A549 (cell line): Measurements from ENCODE around the gene CDC20. TPM values are rescaled to one million over a fixed set of nuclear protein-coding genes. Genes with fewer than 3 reads are reported as not detected.

Experiments used
- ATAC-seq, 2 experiments: fragments of 200-7000 bp in 1 of 2; fragments of >200 bp in 1 of 2; cut with Nextera tagmentation in 1 of 2; cut with Tn5 transposase in 1 of 2; 3 replicates each; pipeline versions ENCODE4 v1.8.0 to v1.9.1; 2018 to 2020; ENCODE audit warnings: mild to moderate bottlenecking in 1 of 2, moderate library complexity in 1 of 2
- CTCF ChIA-PET: fragments of 300-600 bp; sonication (Branson Sonifier 250); formaldehyde crosslinking; extraction: SDS; loops from one replicate; lab custom pipeline; 2021; ENCODE audit warnings: antibody characterized with exemption, inconsistent platforms; lab: Yijun Ruan, JAX
- POLR2A ChIA-PET: fragments of 350-600 bp; formaldehyde crosslinking; extraction: SDS; loops from one replicate; lab custom pipeline; 2021; ENCODE audit warnings: antibody characterized with exemption, inconsistent platforms; lab: Yijun Ruan, JAX
- DNase-seq, 2 experiments: peaks; one replicate each; pipeline versions ENCODE4 v3.0.0 to v3.0.0-alpha.2; 2011 to 2016; ENCODE audit warnings: low read depth in 1 of 2, low spot score in 1 of 2
- FAIRE-seq: peaks from 2 replicates; lab custom pipeline; 2011; peaks lifted over from hg19 to GRCh38; lab: Jason Lieb, UNC
- H3K27ac ChIP-seq, 2 experiments: fragments of >200 bp; sonication (Bioruptor Twin); formaldehyde crosslinking; 3 replicates each; pipeline ENCODE4 v1.5.1; 2016 to 2017
- H3K4me1 ChIP-seq: fragments of >200 bp; sonication (Bioruptor Twin); formaldehyde crosslinking; 3 replicates; pipeline ENCODE4 v1.6.1; 2016
- H3K4me2 ChIP-seq: fragments of >200 bp; sonication (Bioruptor Twin); formaldehyde crosslinking; 3 replicates; pipeline ENCODE4 v1.6.1; 2016
- H3K4me3 ChIP-seq: fragments of >200 bp; sonication (Bioruptor Twin); formaldehyde crosslinking; 3 replicates; pipeline ENCODE4 v1.5.1; 2016
- H3K9me3 ChIP-seq: fragments of >200 bp; sonication (Bioruptor Twin); formaldehyde crosslinking; 3 replicates; pipeline ENCODE4 v1.6.1; 2016
- CEBPB ChIP-seq, 2 experiments: fragments of >200 bp in 1 of 2; sonication (Bioruptor Twin) in 1 of 2; formaldehyde crosslinking in 1 of 2; IDR thresholded peaks; 2 replicates each; pipeline ENCODE4 v1.6.1; 2012 to 2016
- CTCF ChIP-seq: fragments of >200 bp; sonication (Bioruptor Twin); formaldehyde crosslinking; IDR thresholded peaks from 3 replicates; pipeline ENCODE4 v1.5.1; 2016
- EP300 ChIP-seq, 2 experiments: fragments of >200 bp; sonication (Bioruptor Twin); formaldehyde crosslinking; IDR thresholded peaks; 2 replicates in 1 of 2; 3 replicates in 1 of 2; pipeline ENCODE4 v1.6.1; 2016 to 2017
- FOSL2 ChIP-seq, 2 experiments: fragments of 450-650 bp in 1 of 2; fragments of >200 bp in 1 of 2; sonication (Bioruptor Twin) in 1 of 2; formaldehyde crosslinking; IDR thresholded peaks; 2 replicates each; pipeline versions ENCODE4 v1.5.0 to v1.6.1; 2016 to 2020; ENCODE audit warnings: mild to moderate bottlenecking in 1 of 2, moderate library complexity in 1 of 2
- FOXS1 ChIP-seq: fragments of 250-450 bp; sonication (Bioruptor Pico); IDR thresholded peaks from 2 replicates; pipeline ENCODE4 v1.5.0; 2020; ENCODE audit warnings: mild to moderate bottlenecking, moderate library complexity
- HMGXB4 ChIP-seq: fragments of 250-450 bp; sonication (Bioruptor Pico); IDR thresholded peaks from 2 replicates; pipeline ENCODE4 v1.5.0; 2021; ENCODE audit warnings: mild to moderate bottlenecking, moderate library complexity, borderline replicate concordance
- HOXB13 ChIP-seq: fragments of 250-450 bp; sonication (Bioruptor Pico); IDR thresholded peaks from 2 replicates; pipeline ENCODE4 v1.5.0; 2020; ENCODE audit warnings: low read depth, mild to moderate bottlenecking, moderate library complexity
- HOXB5 ChIP-seq: fragments of 250-450 bp; sonication (Bioruptor Pico); IDR thresholded peaks from 2 replicates; pipeline ENCODE4 v1.5.0; 2020; ENCODE audit warnings: mild to moderate bottlenecking, moderate library complexity
- JUN ChIP-seq, 2 experiments: fragments of >200 bp; sonication (Bioruptor Twin); formaldehyde crosslinking; IDR thresholded peaks; 2 replicates in 1 of 2; 3 replicates in 1 of 2; pipeline ENCODE4 v1.6.1; 2016 to 2017
- JUNB ChIP-seq: fragments of >200 bp; sonication (Bioruptor Twin); formaldehyde crosslinking; IDR thresholded peaks from 2 replicates; pipeline ENCODE4 v1.6.1; 2016
- MAFK ChIP-seq: fragments of 450-650 bp; IDR thresholded peaks from 2 replicates; pipeline ENCODE4 v1.6.1; 2014; ENCODE audit not compliant: partially characterized antibody
- NFE2L2 ChIP-seq: fragments of 150-350 bp; conservative IDR thresholded peaks from 2 replicates; pipeline ENCODE4 v1.6.1; 2014; ENCODE audit warnings: low read length
- NR3C1 ChIP-seq: fragments of >200 bp; sonication (Bioruptor Twin); formaldehyde crosslinking; IDR thresholded peaks from 3 replicates; pipeline ENCODE4 v1.6.1; 2017
- RAD21 ChIP-seq, 2 experiments: fragments of >200 bp in 1 of 2; sonication (Bioruptor Twin) in 1 of 2; formaldehyde crosslinking in 1 of 2; IDR thresholded peaks in 1 of 2; conservative IDR thresholded peaks in 1 of 2; 2 replicates in 1 of 2; 3 replicates in 1 of 2; pipeline ENCODE4 v1.6.1; 2012 to 2018; ENCODE audit warnings: inconsistent platforms in 1 of 2
- RCOR1 ChIP-seq: fragments of 150-350 bp; IDR thresholded peaks from 2 replicates; pipeline ENCODE4 v1.6.1; 2014; ENCODE audit warnings: antibody characterized with exemption, low read length, low read depth
- SREBF2 ChIP-seq: fragments of 450-650 bp; IDR thresholded peaks from 2 replicates; pipeline ENCODE4 v1.6.1; 2014; ENCODE audit warnings: mild to moderate bottlenecking, moderate library complexity
- TFCP2L1 ChIP-seq: fragments of 250-450 bp; sonication (Bioruptor Pico); IDR thresholded peaks from 2 replicates; pipeline ENCODE4 v1.5.0; 2021; ENCODE audit warnings: mild to moderate bottlenecking
- ZFP36 ChIP-seq: fragments of 450-650 bp; IDR thresholded peaks from 2 replicates; pipeline ENCODE4 v1.6.1; 2014; ENCODE audit warnings: borderline replicate concordance; ENCODE audit not compliant: partially characterized antibody
- ZNF302 ChIP-seq: fragments of 250-450 bp; sonication (Bioruptor Pico); IDR thresholded peaks from 2 replicates; pipeline ENCODE4 v1.9.0; 2021; ENCODE audit warnings: inconsistent platforms, mild to moderate bottlenecking, moderate library complexity
- WGBS: methylation state at CpG from one replicate; pipeline ENCODE4 v1.1.6; 2017; ENCODE audit errors: missing lambda C conversion rate; 5-methylcytosine and 5-hydroxymethylcytosine counted together
- polyA plus RNA-seq, 4 experiments: library from polyadenylated mRNA; depleted of rRNA in 3 of 4; stranded (reverse); fragments of >200 nt; fragmentation: RNase III in 1 of 4; extraction: RNeasy Plus Mini Kit Qiagen cat#74134 plus additional on column Dnase treatment in 1 of 4; gene quantifications; 2 replicates in 3 of 4; 3 replicates in 1 of 4; pipeline ENCODE4 v1.2.3, GENCODE V29; 2011 to 2017
- TF ChIP-seq, protein P1 (sequence below): IDR thresholded peaks from 2 replicates; pipeline ENCODE4 v1.6.1; 2012; ENCODE audit warnings: low read depth, borderline replicate concordance
- TF ChIP-seq, protein P2 (sequence below): fragments of 150-350 bp; IDR thresholded peaks from 2 replicates; pipeline ENCODE4 v1.6.1; 2014; ENCODE audit warnings: low read depth, mild to moderate bottlenecking, low read length

The CDC20 gene
- polyA plus RNA-seq, 2 of the 4 experiments (the other 2 are of a cell fraction): 73.8 to 116 TPM

- no peak for TF ChIP-seq HMGXB4
- no peak for TF ChIP-seq HOXB13 (CRISPR knock-in tag)
Observed at GRCh38 chr1:43319288-43319687, 39.5 kb upstream of the CDC20 start (continued).

DNA sequence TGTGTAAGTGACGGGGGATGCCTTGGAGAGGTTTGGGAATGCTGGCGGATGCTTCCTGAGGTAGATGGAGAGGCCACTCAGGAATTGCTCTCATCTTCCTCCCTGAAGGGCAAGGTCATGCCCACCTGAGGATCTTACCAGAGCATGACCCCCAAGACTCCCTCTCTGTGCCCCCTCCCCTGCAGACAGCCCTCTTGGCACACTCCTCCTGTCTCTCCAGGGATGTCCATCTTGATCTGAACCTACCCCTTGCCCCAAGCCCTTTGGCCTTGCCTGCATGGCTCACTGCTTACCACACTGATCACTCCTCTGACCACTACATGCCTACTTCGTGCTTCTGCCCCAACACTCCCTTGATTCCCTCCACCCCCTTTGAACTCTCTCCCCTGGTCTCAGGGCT lies 39.0 kb upstream of the CDC20 start:
- H3K27ac ChIP-seq: no peak overlapping the region
- 100% methylated on average over 2 of the region's 3 CpGs for WGBS
- TF ChIP-seq NR3C1: no peak
- TF ChIP-seq, protein P1, sequence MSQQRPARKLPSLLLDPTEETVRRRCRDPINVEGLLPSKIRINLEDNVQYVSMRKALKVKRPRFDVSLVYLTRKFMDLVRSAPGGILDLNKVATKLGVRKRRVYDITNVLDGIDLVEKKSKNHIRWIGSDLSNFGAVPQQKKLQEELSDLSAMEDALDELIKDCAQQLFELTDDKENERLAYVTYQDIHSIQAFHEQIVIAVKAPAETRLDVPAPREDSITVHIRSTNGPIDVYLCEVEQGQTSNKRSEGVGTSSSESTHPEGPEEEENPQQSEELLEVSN: no peak
- TF ChIP-seq JUN (IDR thresholded peaks at IDR 0.05): no peak
- TF ChIP-seq NFE2L2: no peak
- TF ChIP-seq HOXB5 (CRISPR knock-in tag): no peak
- TF ChIP-seq MAFK: no peak
- TF ChIP-seq RAD21 (conservative IDR thresholded peaks at IDR 0.05 in 1 of 2, IDR thresholded peaks at IDR 0.05 in 1 of 2): no peak
- no peak overlapping the region for H3K4me3 ChIP-seq
- ATAC-seq (no peak), DNase-seq (no peak), FAIRE-seq (no peak)
- H3K9me3 ChIP-seq: no peaks in the 10 kb centered on the region
- no peaks in the 10 kb centered on the region for H3K4me1 ChIP-seq
- no peak overlapping the region for H3K4me2 ChIP-seq
- POLR2A ChIA-PET: no interaction called here
- CTCF ChIA-PET: no interaction called here

GRCh38 chr1:43321331-43321891 lies 37.4 kb upstream of the CDC20 start:
- TF ChIP-seq RCOR1 (no peak), SREBF2 (no peak), EP300 (IDR thresholded peaks at IDR 0.05) (no peak), JUNB (no peak), TFCP2L1 (CRISPR knock-in tag) (no peak), FOXS1 (CRISPR knock-in tag) (no peak), HOXB5 (CRISPR knock-in tag) (no peak), CEBPB (IDR thresholded peaks at IDR 0.05) (no peak), FOSL2 (IDR thresholded peaks at IDR 0.05) (no peak), FOSL2 (CRISPR knock-in tag; IDR thresholded peaks at IDR 0.05) (no peak), ZNF302 (CRISPR knock-in tag) (no peak), CTCF (no peak), ZFP36 (no peak)
- TF ChIP-seq, protein P2, sequence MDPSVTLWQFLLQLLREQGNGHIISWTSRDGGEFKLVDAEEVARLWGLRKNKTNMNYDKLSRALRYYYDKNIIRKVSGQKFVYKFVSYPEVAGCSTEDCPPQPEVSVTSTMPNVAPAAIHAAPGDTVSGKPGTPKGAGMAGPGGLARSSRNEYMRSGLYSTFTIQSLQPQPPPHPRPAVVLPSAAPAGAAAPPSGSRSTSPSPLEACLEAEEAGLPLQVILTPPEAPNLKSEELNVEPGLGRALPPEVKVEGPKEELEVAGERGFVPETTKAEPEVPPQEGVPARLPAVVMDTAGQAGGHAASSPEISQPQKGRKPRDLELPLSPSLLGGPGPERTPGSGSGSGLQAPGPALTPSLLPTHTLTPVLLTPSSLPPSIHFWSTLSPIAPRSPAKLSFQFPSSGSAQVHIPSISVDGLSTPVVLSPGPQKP: no peak
- ATAC-seq: no peak
- no peak overlapping the region for H3K4me2 ChIP-seq
- WGBS: 79% methylated on average over 11 of the region's 16 CpGs
- ChIA-PET CTCF (interaction anchor here (0.7 to 1.0 kb wide), 3 partner anchors 29 to 83 kb away, joined by 3 to 4 read pairs (median 3); no protein-coding TSS in a partner anchor), POLR2A (no interaction called here)
- FAIRE-seq: no peak
- H3K4me3 ChIP-seq: no peak overlapping the region
- H3K9me3 ChIP-seq: peaks cover 5% of the 10 kb centered on the region; the same call in 1 of the 3 replicates
- no peak overlapping the region for H3K27ac ChIP-seq
- H3K4me1 ChIP-seq: no peaks in the 10 kb centered on the region
- no peak for DNase-seq
